GM23338 (cell line): ENCODE results near the gene CYSRT1.

ENCODE experiments used
- CTCF ChIP-seq, 2 experiments: fragments of 200-600 bp in 1 of 2; sonication (generic) in 1 of 2; conservative IDR thresholded peaks; 2 replicates each; pipeline versions ENCODE4 v1.5.1 to v1.6.1; 2016 to 2017; ENCODE audit warnings: antibody characterized with exemption in 2 of 2, low read depth in 2 of 2, mild to moderate bottlenecking in 2 of 2, moderate library complexity in 1 of 2
- EZH2 ChIP-seq: fragments of 200-600 bp; sonication (generic); IDR thresholded peaks from one replicate; pipeline ENCODE4 v1.8.0; 2017; ENCODE audit warnings: antibody characterized with exemption, mild to moderate bottlenecking, low read depth; ENCODE audit not compliant: unreplicated experiment
- EZH2phosphoT487 ChIP-seq: fragments of 200-600 bp; sonication (generic); IDR thresholded peaks from one replicate; pipeline ENCODE4 v1.8.1; 2018; ENCODE audit warnings: antibody characterized with exemption; ENCODE audit not compliant: unreplicated experiment

- peak in 1 of 2 experiments; percentile 56 for TF ChIP-seq CTCF (conservative IDR thresholded peaks at IDR 0.05; ENCODE audit: low read depth in 2 of 2)
- no peak for TF ChIP-seq EZH2phosphoT487
- TF ChIP-seq EZH2: no peak
Measured at GRCh38 chr9:137188490-137189296, 36.3 kb upstream of the CYSRT1 start, which contains the start of the genes ANAPC2 and SSNA1.
